ENCODE data around the gene C10orf67.
"Not testable (repeated sequence)": the region's sequence is repeated elsewhere in the genome, so short reads cannot be mapped to it uniquely, and the experiment has no call there.

C10orf67 gene

GRCh38 chr10:23280419-23281043 lies 64.1 kb downstream of the C10orf67 start:
- DNase-seq (ENCODE audit: low read depth, low spot score), result no peak

- no peak for DNase-seq (ENCODE audit: low read depth, low spot score)
Observed at GRCh38 chr10:23275355-23275754, 69.2 kb downstream of the C10orf67 start.

DNA sequence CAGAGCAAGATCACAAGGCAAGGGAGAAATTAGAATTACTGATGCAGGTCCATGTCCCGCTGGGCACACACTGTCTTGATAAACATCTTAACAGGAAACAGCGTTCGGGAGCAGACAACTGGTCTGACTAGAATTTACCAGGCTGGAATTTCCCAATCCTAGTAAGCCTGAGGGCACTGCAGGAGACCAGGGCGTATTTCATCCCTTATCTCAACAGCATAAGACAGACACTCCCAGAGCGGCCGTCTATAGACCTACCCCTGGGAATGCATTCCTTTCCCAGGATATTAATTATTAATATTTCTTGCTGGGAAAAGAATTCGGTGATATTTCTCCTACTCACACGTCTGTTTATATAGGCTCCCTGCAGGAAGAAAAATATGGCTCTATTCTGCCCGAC lies 70.4 kb downstream of the C10orf67 start:
- not testable (repeated sequence) for DNase-seq (ENCODE audit: low read depth, low spot score)

DNA sequence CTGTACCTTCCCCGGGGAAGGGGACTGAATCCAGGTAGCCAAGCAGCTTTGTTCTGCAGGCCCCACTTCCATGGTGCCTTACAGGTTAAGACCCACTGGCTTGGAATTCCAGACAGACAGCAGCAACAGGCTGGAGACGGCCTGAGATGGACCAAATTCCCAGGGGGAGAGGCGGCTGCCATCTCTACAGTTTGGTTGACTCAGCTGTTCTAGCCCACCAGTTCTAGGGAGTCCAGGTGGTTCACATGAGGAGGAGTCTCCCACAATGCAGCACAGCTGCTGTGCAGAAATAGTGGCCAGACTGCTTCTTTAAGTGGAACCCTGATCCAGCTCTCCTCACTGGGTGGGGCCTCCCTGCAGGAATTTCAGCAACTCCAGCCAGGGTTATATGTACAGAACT lies 74.1 kb downstream of the C10orf67 start:
- DNase-seq (ENCODE audit: low read depth, low spot score), result no peak

DNA sequence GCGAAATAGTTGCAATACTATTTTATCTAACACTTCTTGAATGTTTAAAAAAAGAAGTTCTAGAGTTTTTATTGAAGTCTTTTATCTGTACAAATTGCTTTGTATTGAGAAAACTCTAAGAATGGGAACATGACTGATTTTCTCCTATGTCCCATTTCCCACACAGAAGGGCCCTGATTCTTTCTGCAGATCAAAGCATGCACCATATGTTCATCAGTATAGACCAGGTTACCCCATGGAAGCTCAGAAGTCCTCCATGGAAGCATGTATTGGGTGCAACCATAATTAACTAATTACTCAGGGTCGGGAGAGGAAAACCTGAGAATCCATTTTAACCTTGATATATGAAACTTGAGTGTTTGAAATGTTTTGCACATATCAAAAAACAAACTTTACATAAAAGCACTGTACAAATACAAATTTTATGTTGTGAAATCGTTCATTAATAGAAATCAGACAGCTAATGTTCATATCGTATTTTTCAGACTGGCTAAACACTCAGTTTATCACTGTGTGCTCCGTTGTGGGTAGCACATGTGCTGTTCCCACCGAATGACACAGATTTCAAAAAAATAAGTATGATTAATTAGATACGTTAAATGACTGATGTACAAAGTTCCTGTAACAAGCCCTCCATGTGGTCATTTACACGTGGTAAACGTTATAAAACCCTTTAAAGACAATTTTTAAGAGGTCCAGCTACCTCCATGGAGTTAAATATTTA lies 81.0 kb downstream of the C10orf67 start:
- no peak for DNase-seq (ENCODE audit: low read depth, low spot score)

GRCh38 chr10:23262928-23263327 lies 81.7 kb downstream of the C10orf67 start:
- no peak for DNase-seq (ENCODE audit: low read depth, low spot score)

DNA sequence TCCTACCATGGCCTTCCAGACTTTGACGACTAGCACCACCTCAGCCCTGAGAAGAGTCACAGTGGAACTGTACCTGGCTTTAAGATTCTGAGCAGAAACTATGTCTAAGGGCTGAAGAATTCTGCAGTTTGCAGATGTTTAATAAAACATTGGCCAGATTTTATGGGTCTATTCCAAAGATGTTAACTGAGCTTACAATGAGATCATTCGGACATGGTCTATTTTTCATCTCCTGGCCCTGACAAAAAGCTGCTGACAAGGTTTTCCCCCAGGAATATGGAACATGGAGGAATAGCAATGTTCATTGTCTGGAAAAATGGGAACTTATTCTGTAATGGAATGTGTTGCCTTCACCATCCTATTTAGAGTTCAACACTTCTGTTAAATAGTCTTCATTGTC lies 86.1 kb downstream of the C10orf67 start:
- no peak for DNase-seq (ENCODE audit: low read depth, low spot score)

DNA sequence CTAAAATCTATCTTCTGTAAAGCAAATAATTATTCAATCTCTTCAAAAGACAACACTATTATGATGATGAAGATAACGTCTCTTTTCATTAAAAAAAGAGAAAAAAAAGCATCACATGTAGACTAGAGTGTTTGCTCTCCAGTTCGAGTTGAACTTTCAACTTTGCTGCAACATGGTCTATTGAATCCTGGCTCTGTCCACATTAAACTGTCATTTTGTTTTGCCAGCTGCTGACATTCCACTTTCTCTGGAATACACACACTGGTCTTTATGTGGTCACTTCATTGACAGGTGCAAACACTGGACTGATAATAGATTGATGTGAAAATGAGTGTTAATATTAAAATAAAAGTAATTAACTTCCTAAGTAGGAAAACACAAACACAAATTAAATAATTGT lies 90.8 kb downstream of the C10orf67 start:
- DNase-seq (ENCODE audit: low read depth, low spot score), result no peak

- not testable (repeated sequence) for DNase-seq (ENCODE audit: low read depth, low spot score)
Observed at GRCh38 chr10:23252859-23253258, 91.7 kb downstream of the C10orf67 start.

GRCh38 chr10:23241779-23242178 lies 102.8 kb downstream of the C10orf67 start:
- not testable (repeated sequence) for DNase-seq (ENCODE audit: low read depth, low spot score)

GRCh38 chr10:23238015-23238414 lies 106.6 kb downstream of the C10orf67 start:
- no peak for DNase-seq (ENCODE audit: low read depth, low spot score)

- no peak for DNase-seq (ENCODE audit: low read depth, low spot score)
Observed at GRCh38 chr10:23230582-23230981, 114.0 kb downstream of the C10orf67 start.

GRCh38 chr10:23217471-23217870 lies 127.1 kb downstream of the C10orf67 start:
- no peak for DNase-seq (ENCODE audit: low read depth, low spot score)

DNA sequence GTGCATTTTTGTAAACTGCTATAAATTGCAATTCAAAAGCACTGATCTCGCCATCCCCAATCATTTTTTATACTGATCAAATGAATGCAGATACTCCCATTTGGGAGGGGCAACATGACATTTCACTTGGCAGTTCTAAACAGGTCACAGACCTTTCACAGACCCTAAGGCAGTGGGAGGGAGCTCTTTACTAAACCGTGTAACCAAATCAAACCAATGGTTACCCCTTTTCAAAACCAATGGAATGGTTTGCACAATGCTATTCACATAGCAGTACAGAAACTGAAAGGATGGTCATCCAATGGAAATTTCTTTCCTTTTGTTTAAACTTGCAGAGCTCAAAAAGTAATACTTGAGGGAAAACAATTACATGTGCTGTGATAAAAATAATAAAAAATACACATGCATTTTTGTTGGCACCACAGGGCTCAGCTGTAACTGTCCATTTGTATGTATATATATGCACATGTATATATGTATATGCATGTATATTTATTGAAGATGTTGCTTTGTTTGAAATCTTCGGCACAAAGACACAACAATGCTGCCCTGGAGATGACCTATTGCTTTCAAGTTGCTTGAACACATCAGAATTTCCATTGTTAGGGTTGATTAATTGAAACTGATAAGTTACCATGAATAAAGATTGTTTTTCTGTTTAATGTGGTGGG lies 138.5 kb downstream of the C10orf67 start:
- DNase-seq (ENCODE audit: low read depth, low spot score), result no peak

GRCh38 chr10:23204773-23205172 lies 139.8 kb downstream of the C10orf67 start:
- no peak for DNase-seq (ENCODE audit: low read depth, low spot score)

GRCh38 chr10:23203369-23204325 lies 140.9 kb downstream of the C10orf67 start:
- no peak for DNase-seq (ENCODE audit: low read depth, low spot score)

DNA sequence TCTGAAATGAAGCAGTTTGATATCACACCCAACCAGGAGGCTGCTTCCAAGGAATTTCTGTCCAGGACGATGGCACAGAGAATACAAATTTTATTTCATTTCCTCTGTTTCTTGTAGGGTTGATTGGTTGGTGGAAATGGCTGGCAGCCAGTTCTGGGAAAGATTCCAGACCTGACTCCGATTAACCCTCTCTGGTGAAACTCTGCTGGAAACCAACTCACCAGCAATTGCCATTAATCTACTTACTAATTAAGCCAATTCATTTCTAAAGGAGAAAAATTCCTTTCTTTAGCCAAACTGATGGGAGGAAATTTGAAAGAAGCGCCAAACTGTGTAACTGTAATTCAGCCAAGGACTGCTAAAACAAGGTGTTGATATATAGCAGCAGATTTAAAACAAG lies 141.8 kb downstream of the C10orf67 start:
- no peak for DNase-seq (ENCODE audit: low read depth, low spot score)

DNA sequence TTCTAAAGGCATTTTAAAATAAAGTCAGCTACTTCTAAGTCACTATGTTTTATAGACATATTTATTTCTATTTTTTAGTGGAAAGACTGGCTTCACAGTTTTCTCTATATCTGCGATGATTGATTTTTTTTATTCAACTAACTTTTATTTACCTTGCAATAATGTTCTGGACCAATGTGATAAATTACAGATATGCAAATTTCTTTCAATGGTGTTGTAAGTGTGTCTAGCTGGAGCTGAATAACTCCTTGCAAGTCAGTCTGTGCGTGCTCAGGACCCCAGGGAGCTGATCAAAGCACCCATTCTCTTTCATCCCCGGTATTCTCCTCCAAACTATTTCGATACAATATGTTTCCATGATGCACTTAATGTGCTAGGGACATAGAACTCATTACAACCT lies 142.8 kb downstream of the C10orf67 start:
- no peak for DNase-seq (ENCODE audit: low read depth, low spot score)

DNA sequence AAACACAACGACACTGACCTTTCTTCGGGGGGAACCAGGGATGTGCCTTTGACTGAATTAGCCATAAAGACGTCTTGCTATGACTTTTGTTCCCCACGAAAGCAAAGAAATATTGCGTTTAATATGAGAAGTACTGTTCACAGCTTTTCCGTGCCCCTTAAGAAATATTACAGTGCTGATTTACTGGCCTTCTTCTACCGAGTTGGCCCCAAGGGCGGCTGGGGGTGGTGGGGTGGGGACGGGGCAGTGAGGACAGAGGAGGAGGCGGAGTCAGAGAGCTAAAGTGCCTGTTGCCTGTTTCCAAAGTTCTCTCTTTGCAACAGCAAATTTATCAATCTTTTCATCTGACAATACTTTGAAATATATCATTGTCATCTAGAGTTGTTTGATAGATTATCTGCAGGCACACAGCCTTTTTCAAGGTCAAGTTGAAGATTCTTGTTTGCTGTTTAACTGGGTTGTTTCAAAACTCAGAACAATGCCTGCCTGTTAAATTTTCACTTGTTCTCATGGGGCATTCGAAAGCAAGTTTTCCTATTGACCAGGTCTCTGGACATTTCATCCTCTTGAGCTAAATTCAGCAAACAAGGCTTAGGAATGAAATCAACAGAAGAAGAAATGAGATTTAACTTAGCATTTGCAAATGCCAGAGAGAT lies 143.5 kb downstream of the C10orf67 start:
- no peak for DNase-seq (ENCODE audit: low read depth, low spot score)

DNA sequence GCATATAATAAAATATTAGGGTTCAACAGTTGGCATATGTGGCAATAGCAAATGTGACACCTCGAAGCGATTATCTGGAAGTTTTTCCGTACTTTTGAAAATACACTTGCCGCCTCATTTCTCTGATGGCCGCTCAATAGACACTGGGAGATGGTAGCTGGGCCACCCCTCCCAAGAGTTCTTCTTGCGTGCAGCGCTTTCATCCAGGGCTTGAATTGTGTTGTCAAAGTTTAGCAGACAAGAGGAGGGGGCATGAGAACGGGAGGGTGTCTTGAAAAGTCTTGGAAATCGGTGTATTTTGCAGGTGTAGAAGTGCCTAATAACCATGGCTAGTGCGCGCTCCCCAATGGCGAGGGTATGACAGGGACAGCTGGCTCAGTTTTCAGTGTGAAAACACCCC lies 144.0 kb downstream of the C10orf67 start:
- DNase-seq (ENCODE audit: low read depth, low spot score), result no peak

All from brain pericyte (primary cell).